ENCODE data around the gene KAZN. TPM values are rescaled to one million over a fixed set of nuclear protein-coding genes. Genes with fewer than 3 reads are reported as not detected.

KAZN gene
- total and polyA plus RNA-seq, 4 donors: 4.4 to 19.3 (median 9.6) TPM

DNA sequence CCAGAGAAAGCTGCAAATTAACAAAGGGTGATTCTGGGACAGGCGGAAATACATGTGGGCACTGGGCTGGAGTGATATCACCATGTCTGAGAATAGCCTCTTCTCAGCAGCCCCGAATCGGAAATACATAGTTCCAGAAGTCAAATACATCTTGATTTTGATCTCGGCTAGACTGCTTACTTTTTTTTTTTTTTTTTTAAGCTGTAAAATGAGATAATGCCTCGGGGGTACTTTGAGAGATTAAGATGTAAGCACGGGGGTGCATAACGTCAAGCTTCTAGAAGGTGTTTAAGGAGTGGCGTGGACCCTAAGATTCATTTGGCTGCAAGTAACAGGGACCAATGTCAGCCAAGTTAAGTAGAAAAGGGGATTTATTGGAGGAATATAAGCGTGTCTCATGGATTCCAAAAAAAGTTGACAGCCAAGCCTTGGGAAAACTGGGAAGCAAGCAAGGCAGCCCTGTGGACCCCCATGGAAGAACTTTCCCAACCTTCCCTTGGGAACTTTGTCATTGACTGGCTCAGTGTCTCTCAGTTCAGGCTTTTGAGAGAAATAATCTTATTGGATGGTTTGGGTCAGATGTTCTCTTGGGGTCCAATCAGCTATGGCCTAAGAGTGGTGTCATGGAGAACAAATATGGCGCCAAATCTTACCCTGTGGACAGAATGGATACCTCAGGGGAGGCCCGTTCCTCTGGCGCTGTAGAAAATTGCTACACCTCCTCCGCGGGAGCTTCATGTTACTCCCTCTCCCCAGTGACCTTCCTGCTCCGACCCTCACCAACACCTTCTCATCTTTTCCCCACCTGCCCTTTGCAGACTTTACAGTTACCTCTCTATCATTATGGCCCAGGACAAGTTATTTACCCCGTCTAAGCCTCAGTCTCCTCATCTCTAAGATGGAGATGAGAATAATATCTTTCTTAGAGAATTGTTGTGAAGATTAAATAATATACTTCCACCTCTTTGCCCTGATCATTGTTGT, 186.6 kb downstream of the KAZN start:
- DNase-seq (no peak), ATAC-seq (ENCODE audit: low FRiP score) (no peak)
- no peak overlapping the region for H3K4me3 ChIP-seq (ENCODE audit: low read length in 2 of 2)
- WGBS, 2 donors: 83 to 90% methylated on average over 16 of the region's 16 CpGs
- intact Hi-C loops (cut with DNase I): loop anchor here in 1 of 2 donors (5.0 kb wide), 1 partner anchor 262 kb away; no protein-coding TSS in a partner anchor
- H3K27ac ChIP-seq (ENCODE audit: low read depth in 1 of 2, low read length in 2 of 2): no peak overlapping the region
- H3K27me3 ChIP-seq (ENCODE audit: control insufficient read depth in 1 of 2, insufficient read depth in 2 of 2, low read length in 1 of 2): no peaks in the 10 kb centered on the region
- no peaks in the 10 kb centered on the region for H3K4me1 ChIP-seq (ENCODE audit: control insufficient read depth in 1 of 2, insufficient read depth in 2 of 2, low read length in 2 of 2)
- no peaks in the 10 kb centered on the region for H3K36me3 ChIP-seq (ENCODE audit: control insufficient read depth in 1 of 2, insufficient read depth in 2 of 2, low read length in 1 of 2)
- no peaks in the 10 kb centered on the region for H3K9me3 ChIP-seq (ENCODE audit: control insufficient read depth, low read length)

DNA sequence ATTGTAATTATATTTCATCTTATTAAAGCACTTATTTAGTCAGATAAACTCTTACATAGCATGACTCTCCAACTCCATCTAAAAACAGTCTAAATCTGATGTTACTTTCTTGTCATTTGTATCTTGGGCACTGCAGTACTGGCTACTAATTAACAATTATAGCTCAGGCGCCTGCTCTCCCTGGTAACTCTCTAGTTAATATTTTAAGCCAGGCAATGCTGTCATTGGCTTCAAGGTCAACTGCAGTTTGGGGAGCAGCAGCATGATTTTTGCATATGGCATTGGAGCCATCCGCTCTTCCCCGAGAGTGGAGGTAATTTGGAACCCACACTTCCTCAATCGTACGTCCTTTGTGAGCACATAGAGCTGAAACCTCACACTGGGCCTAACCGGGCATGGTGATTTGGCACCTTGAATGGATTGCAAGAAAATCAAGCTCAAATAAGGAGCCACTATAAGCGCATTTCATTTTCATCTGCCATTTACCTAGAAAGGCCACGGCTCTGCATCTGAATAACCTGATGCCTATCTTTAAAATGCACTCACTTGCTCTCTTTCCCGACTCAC, 187.7 kb downstream of the KAZN start:
- Histone ChIP-seq H3K27ac (ENCODE audit: low read depth in 1 of 2, low read length in 2 of 2) (no peak overlapping the region), H3K4me3 (ENCODE audit: low read length in 2 of 2) (no peak overlapping the region), H3K36me3 (ENCODE audit: control insufficient read depth in 1 of 2, insufficient read depth in 2 of 2, low read length in 1 of 2) (no peaks in the 10 kb centered on the region), H3K9me3 (ENCODE audit: control insufficient read depth, low read length) (no peaks in the 10 kb centered on the region), H3K4me1 (ENCODE audit: control insufficient read depth in 1 of 2, insufficient read depth in 2 of 2, low read length in 2 of 2) (no peaks in the 10 kb centered on the region), H3K27me3 (ENCODE audit: control insufficient read depth in 1 of 2, insufficient read depth in 2 of 2, low read length in 1 of 2) (no peaks in the 10 kb centered on the region)
- DNase-seq: no peak
- 88 to 90% methylated on average over 9 of the region's 9 CpGs for WGBS, 2 donors
- intact Hi-C loops (cut with DNase I): no loop called here
- no peak for ATAC-seq (ENCODE audit: low FRiP score)

DNA sequence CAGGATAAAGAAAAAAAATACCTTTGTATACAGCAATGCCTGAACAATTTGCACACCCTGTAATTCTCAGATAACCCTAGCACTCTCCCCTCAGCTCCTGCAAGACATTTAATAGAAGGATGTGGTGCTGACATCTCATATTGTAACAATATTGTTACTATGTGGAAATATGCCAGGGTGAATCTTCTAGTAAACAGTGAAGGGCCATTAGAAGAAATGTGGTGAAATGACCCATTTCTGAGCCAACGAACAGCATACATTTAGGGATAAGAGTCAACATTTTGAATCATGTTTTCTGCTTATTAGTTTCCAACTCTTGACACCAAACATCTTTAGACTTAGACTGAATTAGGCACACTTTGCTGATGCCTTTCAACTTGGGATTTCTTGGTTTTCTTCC, 188.2 kb downstream of the KAZN start:
- DNase-seq: no peak
- Histone ChIP-seq H3K4me3 (ENCODE audit: low read length in 2 of 2) (no peak overlapping the region), H3K9me3 (ENCODE audit: control insufficient read depth, low read length) (no peaks in the 10 kb centered on the region), H3K4me1 (ENCODE audit: control insufficient read depth in 1 of 2, insufficient read depth in 2 of 2, low read length in 2 of 2) (no peaks in the 10 kb centered on the region), H3K27ac (ENCODE audit: low read depth in 1 of 2, low read length in 2 of 2) (no peak overlapping the region), H3K36me3 (ENCODE audit: control insufficient read depth in 1 of 2, insufficient read depth in 2 of 2, low read length in 1 of 2) (no peaks in the 10 kb centered on the region), H3K27me3 (ENCODE audit: control insufficient read depth in 1 of 2, insufficient read depth in 2 of 2, low read length in 1 of 2) (no peaks in the 10 kb centered on the region)
- intact Hi-C loops (cut with DNase I): no loop called here
- WGBS, 2 donors: 66 to 84% methylated on average over 1 of the region's 1 CpG
- ATAC-seq (ENCODE audit: low FRiP score): no peak

DNA sequence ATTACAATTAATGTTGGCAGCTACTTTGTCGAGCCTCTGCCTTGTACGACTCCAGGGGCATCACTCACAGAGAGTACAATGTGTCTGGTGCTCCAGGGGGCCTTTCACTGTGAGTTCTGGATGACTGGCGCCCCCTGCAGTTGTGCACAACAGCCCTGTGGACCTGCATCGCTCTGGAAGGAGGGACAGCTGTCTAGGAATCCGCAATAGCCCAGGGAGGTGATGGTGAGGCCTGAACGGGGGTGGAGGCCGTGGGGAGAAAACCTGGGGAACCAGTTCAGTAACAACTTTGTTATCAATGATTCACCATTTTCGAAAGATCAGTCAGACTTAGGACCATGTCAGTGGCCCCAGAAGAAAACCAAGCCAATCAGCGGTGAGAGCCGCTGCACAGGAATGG, 189.1 kb downstream of the KAZN start:
- H3K4me1 ChIP-seq (ENCODE audit: control insufficient read depth in 1 of 2, insufficient read depth in 2 of 2, low read length in 2 of 2): no peaks in the 10 kb centered on the region
- H3K36me3 ChIP-seq (ENCODE audit: control insufficient read depth in 1 of 2, insufficient read depth in 2 of 2, low read length in 1 of 2): no peaks in the 10 kb centered on the region
- H3K9me3 ChIP-seq (ENCODE audit: control insufficient read depth, low read length): no peaks in the 10 kb centered on the region
- ATAC-seq (ENCODE audit: low FRiP score): no peak
- DNase-seq: no peak
- H3K4me3 ChIP-seq (ENCODE audit: low read length in 2 of 2): no peak overlapping the region
- no peak overlapping the region for H3K27ac ChIP-seq (ENCODE audit: low read depth in 1 of 2, low read length in 2 of 2)
- H3K27me3 ChIP-seq (ENCODE audit: control insufficient read depth in 1 of 2, insufficient read depth in 2 of 2, low read length in 1 of 2): no peaks in the 10 kb centered on the region
- WGBS, 2 donors: 85% methylated on average over 10 of the region's 10 CpGs
- intact Hi-C loops (cut with DNase I): no loop called here

DNA sequence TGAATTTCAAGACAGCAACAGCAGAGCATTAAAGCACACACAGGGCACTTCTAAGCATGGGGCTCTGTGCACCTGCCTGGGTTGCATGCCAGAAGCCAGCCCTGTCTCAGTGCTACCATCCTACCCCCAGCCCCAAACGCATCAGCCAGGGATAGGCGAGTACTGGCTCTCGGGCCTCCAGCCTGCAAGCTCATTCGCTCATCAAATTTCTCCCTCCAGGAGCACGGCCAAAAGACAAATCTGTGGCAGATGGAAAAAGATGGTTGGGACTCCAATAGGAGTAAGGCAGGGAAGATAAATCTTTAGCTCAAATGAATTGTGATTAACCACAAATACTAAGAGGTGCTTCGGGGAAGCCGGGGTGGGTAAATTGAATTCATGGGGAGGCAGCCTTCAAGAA, 189.6 kb downstream of the KAZN start:
- no peaks in the 10 kb centered on the region for H3K27me3 ChIP-seq (ENCODE audit: control insufficient read depth in 1 of 2, insufficient read depth in 2 of 2, low read length in 1 of 2)
- no peaks in the 10 kb centered on the region for H3K4me1 ChIP-seq (ENCODE audit: control insufficient read depth in 1 of 2, insufficient read depth in 2 of 2, low read length in 2 of 2)
- no peak overlapping the region for H3K27ac ChIP-seq (ENCODE audit: low read depth in 1 of 2, low read length in 2 of 2)
- no peaks in the 10 kb centered on the region for H3K9me3 ChIP-seq (ENCODE audit: control insufficient read depth, low read length)
- 82 to 84% methylated on average over 7 of the region's 7 CpGs for WGBS, 2 donors
- no peaks in the 10 kb centered on the region for H3K36me3 ChIP-seq (ENCODE audit: control insufficient read depth in 1 of 2, insufficient read depth in 2 of 2, low read length in 1 of 2)
- ATAC-seq (ENCODE audit: low FRiP score) (no peak), DNase-seq (no peak)
- no peak overlapping the region for H3K4me3 ChIP-seq (ENCODE audit: low read length in 2 of 2)
- intact Hi-C loops (cut with DNase I): no loop called here

DNA sequence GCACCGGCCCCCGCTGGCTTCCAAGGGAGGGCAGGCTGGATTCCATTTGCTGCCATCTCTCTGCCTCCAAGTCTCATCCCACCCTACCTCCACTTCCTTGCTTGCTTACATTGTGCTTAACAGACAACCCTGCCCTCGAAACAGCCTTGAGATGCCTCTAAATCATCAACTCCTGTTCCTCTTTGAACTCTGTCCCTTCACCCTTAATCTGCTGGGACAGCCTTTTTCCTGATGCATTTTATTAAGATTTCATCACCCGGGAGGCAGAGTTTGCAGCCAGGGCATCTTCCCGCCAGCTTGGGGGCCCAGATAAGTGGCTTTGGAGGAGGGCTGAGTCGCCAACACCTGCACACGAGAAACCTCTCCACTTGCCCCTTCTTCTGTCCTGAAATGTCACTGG, 192.5 kb downstream of the KAZN start:
- intact Hi-C loops (cut with DNase I): no loop called here
- Histone ChIP-seq H3K36me3 (ENCODE audit: control insufficient read depth in 1 of 2, insufficient read depth in 2 of 2, low read length in 1 of 2) (no peaks in the 10 kb centered on the region), H3K4me3 (ENCODE audit: low read length in 2 of 2) (no peak overlapping the region), H3K9me3 (ENCODE audit: control insufficient read depth, low read length) (no peaks in the 10 kb centered on the region), H3K4me1 (ENCODE audit: control insufficient read depth in 1 of 2, insufficient read depth in 2 of 2, low read length in 2 of 2) (no peaks in the 10 kb centered on the region), H3K27me3 (ENCODE audit: control insufficient read depth in 1 of 2, insufficient read depth in 2 of 2, low read length in 1 of 2) (no peaks in the 10 kb centered on the region), H3K27ac (ENCODE audit: low read depth in 1 of 2, low read length in 2 of 2) (no peak overlapping the region)
- ATAC-seq (ENCODE audit: low FRiP score): no peak
- no peak for DNase-seq
- WGBS, 2 donors: 83 to 86% methylated on average over 7 of the region's 7 CpGs

DNA sequence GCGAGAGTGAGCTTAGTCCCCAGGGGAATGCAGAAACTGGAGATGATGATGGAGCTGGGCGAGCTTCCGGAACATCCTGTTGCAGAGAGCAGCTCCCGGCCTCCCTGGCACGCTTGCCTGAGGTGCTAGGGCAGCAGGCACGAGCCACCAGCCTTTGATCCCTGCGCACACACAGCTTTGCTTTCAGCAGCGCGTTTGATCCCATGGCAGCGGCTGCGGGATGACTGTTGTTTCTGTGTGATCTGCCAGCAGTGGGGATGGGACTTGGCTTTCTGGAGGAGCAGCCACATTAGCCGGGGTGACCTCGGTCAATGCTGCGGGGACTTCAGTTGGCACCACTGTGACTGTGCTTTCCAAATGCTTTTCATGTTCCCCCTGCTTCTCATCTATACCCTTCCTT, 193.2 kb downstream of the KAZN start:
- ATAC-seq (ENCODE audit: low FRiP score) (no peak), DNase-seq (no peak)
- H3K27me3 ChIP-seq (ENCODE audit: control insufficient read depth in 1 of 2, insufficient read depth in 2 of 2, low read length in 1 of 2): no peaks in the 10 kb centered on the region
- H3K9me3 ChIP-seq (ENCODE audit: control insufficient read depth, low read length): no peaks in the 10 kb centered on the region
- no peaks in the 10 kb centered on the region for H3K36me3 ChIP-seq (ENCODE audit: control insufficient read depth in 1 of 2, insufficient read depth in 2 of 2, low read length in 1 of 2)
- H3K4me1 ChIP-seq (ENCODE audit: control insufficient read depth in 1 of 2, insufficient read depth in 2 of 2, low read length in 2 of 2): no peaks in the 10 kb centered on the region
- intact Hi-C loops (cut with DNase I): no loop called here
- H3K4me3 ChIP-seq (ENCODE audit: low read length in 2 of 2): no peak overlapping the region
- 83 to 89% methylated on average over 14 of the region's 14 CpGs for WGBS, 2 donors
- no peak overlapping the region for H3K27ac ChIP-seq (ENCODE audit: low read depth in 1 of 2, low read length in 2 of 2)

DNA sequence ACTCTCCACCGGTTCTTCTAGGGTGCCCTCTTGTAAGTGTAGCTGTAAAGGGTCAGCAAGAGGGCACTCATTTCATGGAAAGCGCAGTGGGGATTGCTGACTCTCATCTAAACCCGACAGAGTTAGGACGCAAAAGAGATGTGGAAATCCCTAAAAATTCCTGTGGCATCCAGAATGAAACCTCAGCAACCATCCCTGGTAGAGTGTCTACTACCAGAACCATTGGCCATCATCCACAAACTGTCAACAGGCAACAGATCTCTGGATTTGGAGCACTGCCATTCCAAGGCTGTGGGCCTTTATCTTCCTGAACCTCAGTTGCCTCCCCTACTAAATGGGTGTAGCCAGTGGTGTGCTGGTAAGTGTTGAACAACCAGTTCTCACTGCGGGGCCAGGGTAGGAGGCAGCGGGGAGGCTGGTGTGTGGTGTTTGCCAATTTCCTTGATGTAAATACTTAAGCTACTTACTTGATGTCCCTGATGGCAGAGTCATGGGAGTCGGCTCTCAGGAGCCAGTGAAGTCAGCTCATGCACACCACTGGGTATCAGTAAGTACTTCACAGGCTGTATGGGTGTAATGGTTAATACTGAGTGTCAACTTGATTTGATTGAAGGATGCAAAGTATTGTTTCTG, 195.8 kb downstream of the KAZN start:
- Histone ChIP-seq H3K27ac (ENCODE audit: low read depth in 1 of 2, low read length in 2 of 2) (no peak overlapping the region), H3K9me3 (ENCODE audit: control insufficient read depth, low read length) (no peaks in the 10 kb centered on the region), H3K36me3 (ENCODE audit: control insufficient read depth in 1 of 2, insufficient read depth in 2 of 2, low read length in 1 of 2) (no peaks in the 10 kb centered on the region), H3K27me3 (ENCODE audit: control insufficient read depth in 1 of 2, insufficient read depth in 2 of 2, low read length in 1 of 2) (no peaks in the 10 kb centered on the region), H3K4me1 (ENCODE audit: control insufficient read depth in 1 of 2, insufficient read depth in 2 of 2, low read length in 2 of 2) (no peaks in the 10 kb centered on the region), H3K4me3 (ENCODE audit: low read length in 2 of 2) (no peak overlapping the region)
- WGBS, 2 donors: 91 to 93% methylated on average over 7 of the region's 7 CpGs
- DNase-seq: no peak
- intact Hi-C loops (cut with DNase I): no loop called here
- no peak for ATAC-seq (ENCODE audit: low FRiP score)
